HG03432 (cell line): Measurements from ENCODE around the gene TOP2B.

Experiments used
- ATAC-seq: cut with Tn5 transposase; IDR thresholded peaks from one replicate; pipeline ENCODE4 v1.9.1; 2021; ENCODE audit warnings: mild to moderate bottlenecking, moderate library complexity; ENCODE audit not compliant: unreplicated experiment

TOP2B gene

DNA sequence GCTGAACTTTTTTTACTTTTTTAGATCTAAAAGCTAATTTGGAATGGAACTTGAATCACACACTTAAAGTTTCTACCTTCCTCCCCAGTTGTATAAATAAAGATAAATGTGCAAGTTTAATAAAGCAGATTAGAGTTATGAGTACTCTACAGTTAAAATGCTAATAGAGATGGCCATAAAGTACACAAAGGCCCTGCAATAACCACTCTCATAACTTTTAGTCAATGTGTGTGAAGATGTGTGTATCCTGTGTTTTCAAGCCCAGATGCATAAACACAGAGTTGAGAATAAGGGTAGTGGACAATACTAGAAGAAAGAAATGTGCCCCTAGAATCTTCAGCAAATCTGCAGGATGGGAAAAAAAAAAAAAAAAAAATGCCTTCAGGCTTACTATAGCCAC, 45.3 kb downstream of the TOP2B start:
- no peak for ATAC-seq

DNA sequence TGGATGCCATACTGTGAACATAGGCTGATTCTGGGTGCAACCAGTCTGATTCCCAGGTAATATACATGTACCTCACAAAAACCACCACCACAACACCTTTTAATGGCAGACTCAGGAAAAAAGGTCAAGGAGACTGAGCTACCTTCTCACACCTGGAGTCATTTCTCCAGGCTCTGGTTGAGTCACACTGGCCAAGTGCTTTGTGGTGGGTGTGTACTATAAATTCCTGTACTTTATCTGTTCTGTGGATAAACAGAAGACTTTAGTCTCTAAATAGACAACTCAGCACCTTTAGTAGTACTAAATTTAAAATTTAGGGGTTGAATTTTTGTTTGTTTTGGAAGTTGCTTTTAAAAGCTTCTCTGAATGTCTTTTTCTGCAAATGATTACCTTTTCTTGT, 46.7 kb downstream of the TOP2B start:
- ATAC-seq = no peak

DNA sequence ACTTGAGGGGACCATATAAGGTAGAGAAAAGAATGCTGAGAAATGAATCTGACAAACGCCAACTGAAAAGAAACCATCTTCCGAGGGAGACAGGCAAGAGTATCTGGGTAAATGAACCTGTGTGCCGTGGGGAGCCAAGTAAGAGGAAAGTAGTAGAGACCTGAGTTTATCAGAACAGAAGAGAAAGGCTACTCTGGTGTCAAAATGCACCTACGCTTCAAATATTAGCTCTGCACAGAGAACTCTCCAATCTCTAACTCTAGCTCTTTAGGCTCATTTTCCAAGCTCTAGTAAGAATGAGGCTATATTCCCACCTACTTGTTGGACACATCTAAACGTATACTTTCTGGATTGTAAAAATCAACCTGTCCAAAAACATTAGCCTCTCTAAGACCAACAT, 53.5 kb downstream of the TOP2B start:
- no peak for ATAC-seq

DNA sequence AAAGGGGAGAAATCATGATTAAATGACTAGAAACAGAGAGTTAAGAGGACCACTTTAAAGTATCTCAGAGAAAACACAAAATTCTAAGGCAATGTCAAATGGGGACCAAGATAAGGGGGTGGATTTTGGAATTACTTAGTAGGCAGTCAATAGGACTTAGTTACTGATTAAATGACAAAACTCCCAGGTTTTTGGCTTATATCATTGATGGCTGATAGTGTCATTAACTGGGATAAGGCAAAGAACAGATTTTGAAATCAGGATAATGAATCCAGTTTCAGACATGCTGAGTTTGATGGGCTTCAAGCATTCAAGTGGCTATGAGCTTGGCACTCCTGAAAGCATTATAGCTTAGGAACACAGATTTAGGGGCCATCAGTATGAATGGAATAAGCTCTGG, 53.9 kb downstream of the TOP2B start:
- no peak for ATAC-seq

DNA sequence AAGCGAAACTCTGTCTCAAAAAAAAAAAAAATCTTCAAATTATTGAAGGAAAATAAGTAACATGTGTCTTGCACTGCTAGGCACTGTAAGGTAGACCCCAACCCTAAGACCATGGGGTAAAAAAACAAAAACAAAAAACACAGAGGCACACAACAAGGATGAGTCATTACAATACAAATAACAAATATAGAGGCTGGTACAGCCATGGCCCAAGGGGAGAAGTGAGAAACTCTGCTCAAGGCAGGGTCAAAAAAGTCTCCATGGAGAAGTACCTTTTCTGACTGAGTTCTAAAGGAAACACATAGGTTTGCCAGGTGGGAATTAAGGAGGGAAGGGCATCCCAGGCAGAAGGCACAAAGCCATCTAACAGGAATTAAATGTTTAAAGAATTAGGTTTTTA, 54.5 kb downstream of the TOP2B start:
- no peak for ATAC-seq

DNA sequence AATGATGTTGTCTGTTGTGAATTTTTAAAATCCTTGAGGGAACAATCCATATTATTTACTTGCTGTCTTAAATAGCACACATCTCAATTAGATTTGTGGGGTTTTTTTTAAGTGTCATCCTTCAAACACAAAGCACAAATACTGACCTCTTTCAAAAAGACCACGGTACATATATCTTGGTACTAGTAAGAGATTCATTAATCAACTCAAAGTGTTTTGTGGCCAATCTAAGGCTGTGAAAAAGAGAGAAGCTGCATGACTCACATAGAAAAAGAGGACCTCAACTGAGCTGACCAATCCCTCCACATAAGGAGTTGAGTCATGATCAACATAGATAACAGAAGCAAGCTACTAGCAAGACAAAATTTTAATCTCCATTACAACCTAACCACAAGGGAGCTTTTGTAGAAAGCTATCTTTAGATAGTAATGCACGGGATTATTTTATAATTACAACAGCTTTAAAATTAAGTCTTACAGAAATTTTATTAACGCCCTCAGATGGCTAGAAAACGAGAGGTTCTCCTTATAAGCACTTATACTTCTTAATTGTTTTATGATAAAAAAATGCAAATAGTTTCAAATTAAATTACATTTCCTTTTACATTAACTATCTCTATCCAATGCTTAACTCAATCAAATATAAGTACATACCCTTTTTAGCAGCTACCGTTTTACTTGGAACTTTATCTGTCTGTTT, 60.5 kb downstream of the TOP2B start:
- peak; percentile 64 for ATAC-seq

DNA sequence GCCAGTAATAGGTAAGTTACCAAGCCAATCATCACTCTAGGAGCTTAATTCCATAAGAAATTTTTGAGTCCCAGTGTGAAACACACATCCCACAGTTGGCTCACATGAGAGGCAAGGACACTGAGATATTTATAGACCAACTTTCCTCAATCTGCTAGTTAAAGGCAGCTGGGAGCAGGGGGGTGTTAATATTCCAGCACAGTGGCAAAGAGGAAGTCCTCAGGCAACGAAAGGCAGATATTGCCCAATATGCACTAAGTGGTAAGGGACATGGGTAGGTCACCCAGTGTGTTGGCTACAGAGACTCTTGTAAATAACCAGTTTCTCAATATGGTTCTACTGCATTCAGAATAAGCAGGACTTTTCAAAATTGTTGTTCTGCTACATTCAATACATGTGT, 61.0 kb downstream of the TOP2B start:
- no peak for ATAC-seq

DNA sequence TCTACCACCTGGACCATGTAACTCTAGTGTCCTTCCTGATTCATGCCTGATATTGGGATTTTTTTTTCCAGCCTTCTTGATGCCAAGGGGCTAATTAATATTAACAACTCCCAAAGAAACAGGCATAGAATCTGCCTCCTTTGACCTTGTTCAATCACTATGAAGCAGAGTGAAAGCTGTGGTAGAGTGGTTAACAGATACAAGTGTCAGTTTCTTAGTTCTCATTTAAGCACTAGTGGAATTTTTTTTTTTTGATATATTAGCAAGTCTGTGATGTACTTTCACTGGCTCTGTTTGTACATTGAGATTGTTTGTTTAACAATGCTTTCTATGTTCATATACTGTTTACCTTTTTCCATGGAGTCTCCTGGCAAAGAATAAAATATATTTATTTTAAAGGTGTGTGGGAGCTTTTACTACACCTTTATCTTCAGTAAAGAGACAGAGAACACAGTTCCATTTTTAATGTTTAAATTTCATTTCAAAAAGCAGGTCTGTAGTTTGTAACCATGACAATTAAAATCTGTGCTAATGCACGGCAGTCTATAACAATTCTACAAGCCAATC, 67.1 kb downstream of the TOP2B start:
- ATAC-seq = no peak

DNA sequence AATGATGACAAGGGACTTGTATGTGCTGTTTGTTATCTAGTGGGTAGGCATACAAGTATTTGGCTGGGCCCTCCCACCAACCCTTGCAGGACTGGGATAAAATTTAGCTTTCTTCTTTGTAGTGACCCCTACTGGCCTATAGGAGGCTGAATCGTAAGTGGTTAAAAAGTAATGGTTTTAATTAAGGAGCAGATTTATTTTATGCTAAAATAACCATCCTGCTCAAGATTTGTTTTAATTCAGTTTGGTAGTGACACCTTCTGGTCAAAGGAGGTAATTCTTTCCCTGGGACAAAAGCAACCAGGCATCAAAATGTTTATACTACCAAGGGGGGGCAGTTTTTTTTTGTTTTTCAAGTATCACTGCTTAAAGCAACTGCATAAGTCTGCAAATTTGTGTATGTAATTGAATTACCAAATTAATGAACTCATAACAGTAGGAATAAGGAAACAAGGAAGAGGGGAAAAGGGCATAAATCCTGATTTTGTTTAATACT, 70.7 kb downstream of the TOP2B start:
- ATAC-seq = peak; percentile 63

DNA sequence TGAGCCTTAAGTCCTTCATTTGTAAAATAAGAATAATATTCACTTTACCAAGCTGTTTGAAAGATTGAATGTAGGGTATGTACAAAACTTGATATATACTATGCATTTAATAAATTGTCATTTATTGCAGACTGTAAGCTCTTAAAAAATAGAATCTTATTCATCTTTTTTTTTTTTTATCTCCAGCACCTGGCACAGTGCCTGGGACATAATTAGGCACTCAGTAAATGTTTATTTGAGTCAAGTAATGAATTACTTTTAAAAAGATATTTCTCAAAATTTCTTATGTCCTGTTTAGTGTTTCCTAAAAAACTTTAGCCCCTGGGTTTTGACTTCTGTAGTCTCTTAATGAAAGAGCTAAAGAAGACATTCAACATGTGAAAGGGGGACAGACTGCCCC, 71.7 kb downstream of the TOP2B start:
- no peak for ATAC-seq

DNA sequence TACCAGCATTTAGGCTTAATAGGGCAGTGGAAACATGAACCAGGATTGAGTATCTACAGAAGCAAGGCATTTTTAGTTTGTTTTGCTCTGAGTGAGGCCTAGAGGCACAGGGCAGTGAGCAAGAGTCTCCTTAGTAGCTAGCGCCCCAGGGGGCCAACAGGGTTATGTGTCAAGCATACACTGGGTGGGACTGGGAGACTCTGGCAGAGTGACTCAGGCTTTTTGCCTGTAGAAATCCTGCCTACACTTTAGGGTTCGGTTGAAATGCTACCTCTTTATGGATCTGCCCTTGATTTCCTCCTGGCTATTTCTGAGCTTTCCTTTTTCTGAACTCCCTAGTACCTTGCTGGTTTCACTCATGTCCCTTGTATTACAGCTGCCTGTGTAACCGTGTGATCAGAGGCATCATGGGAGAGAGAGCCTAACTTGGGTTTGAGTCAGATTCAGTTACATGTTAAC, 72.2 kb downstream of the TOP2B start:
- peak; percentile 33 for ATAC-seq

DNA sequence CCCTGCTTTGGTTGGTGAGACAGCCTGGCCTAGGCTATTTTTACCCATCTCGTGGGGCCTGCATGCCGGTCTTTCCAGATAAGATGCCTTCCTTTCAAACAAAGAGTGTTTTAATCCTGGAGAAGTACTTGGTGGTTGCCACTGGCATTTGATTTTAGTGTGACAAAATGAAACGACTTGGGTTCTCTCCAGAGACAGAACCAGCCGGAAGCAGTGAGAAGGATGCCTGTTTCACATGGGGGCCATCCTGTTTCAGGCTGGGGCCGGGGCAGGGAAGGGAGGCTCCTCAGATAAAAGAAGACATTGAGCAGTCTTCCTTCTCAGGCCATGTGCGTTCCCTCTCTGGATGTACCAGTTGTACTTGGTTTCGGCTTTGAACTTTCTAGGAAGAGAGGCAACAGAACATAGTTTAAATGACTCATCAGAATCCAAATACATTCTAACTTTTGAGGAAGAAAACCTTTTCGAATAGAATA, 74.9 kb downstream of the TOP2B start:
- no peak for ATAC-seq

DNA sequence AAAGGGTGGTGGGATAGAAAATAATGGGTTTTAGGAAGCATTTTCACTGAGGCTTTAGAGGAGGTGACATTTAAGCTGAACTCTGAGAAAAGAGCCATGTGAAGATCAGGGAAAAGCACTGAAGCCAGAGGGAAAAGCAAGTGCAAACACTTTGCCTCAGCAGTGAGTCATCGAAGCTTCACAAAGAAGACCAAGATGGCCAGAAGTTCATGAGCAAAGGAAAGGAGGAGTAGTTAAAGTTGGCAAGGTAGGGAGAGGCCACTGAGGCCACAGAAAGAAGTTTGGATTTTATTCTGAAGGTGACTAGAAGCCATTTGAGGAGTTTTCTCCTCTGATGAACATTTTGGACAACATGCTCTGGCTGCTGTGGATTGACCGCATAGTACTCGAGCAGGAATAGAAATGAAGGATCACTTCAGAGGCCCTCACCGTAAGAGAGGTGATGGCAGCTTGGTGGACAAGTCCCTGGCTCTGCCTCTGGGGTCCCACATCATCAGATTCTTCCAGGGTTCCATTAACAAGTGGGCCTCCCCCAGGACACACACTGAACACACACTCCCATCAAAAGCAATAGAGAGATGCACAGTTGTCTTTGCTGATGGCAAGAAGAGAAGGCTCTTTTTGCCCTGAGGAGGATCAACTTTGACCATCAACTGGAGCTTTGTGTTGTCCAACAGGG, 75.5 kb downstream of the TOP2B start:
- ATAC-seq = no peak

DNA sequence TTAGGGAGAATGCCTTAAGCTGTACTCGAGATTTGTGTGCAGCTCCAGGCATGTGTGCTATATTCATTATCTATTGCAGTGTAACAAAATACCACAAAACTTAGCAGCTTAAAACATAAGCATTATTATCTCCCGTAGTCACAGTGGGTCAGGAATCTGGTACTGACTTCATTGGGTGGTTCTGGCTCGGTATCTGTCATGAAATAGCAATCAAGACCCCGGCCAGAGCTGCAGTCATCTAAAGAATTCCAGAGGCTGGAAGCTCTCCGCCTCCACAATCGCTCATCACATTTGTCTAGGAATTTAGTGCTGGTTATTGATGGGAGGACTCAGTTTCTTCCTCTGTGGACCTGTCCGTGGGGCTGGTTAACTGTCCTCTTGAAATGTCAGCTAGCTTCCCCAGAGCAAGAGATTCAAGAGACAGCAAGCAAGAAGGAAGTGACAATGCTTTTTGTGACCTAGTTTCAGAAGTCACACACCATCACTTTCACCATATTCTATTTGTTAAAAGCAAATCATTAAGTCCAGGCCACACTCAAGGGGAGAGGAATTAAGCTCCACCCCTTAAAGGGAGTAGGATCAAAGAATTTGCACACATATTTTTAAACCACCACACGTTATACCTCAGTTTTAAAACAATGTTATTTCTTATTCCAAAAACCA, 76.1 kb downstream of the TOP2B start:
- ATAC-seq = no peak

DNA sequence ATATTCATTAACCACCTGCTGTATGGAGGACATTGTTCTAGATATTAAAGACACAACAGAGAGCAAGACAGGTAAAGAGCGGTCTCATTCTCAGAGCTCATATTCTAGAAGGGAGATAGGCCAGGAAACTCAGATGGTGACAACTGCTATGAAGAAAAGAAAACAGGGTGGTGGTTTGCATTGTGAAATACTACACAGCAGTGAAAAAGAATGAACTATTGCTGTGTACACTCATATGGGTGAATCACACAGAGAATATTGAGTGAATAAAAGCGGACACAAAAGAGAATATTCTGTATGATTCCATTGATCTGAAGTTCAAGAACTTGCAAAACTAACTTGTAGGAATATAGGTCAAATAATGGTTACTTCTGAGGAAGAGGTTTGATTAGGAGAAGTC, 76.7 kb downstream of the TOP2B start:
- ATAC-seq = no peak

DNA sequence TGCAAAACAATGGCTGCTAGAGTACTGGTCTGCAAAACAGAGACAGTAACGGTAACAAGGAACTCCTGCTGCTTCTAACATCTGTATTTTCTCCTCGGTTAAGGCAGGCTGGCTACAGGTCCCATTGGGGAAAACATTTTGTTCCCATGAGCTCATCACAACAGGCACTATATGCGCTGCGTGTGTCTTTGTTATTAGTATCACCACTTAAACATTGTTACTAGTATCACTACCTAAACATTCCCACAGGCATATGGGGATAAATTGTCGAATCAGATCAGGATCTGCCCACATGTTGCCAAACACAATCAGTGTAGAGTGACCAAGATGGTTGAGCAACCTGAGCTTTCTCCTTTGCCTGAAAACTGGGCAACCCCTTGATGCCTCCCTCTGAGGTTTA, 77.2 kb downstream of the TOP2B start:
- no peak for ATAC-seq

DNA sequence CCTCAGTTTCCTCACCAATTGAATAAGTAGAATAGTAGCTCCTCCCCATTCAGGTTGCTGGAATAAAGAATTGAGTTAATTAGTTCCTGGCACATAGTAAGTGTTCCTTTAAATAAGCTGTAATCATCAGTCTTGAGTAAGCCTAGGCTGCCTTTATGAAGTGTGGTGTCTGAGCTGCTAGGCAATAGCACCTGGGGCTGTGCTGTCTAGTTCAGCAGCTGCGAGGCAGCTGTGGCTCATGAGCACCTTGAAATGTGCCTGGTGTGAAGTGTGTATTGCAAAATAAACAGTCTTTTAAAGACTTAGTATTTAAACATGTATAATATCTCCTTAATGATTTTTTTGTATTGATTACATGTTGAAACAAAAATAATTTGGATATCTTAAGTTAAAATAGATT, 77.6 kb downstream of the TOP2B start:
- no peak for ATAC-seq

DNA sequence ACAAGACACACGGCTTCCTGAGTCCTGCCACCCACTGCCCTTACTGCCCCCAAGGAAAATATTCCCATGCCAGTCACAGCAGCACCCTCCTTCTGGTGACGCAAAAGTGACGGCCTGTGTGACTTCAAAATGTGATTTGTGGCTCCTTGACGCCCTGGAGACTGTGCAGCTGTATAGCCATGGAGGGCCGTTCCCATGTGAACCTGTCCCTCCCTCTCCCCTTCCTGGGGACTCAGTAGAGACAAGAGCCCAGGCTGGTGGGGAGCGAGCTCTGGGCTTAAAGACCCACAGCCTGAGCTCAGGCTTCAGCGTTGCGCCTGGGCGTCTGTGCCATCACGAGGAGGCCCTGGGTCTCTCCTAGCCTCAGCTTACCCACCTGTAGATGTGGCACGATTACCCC, 78.2 kb downstream of the TOP2B start:
- ATAC-seq = no peak

DNA sequence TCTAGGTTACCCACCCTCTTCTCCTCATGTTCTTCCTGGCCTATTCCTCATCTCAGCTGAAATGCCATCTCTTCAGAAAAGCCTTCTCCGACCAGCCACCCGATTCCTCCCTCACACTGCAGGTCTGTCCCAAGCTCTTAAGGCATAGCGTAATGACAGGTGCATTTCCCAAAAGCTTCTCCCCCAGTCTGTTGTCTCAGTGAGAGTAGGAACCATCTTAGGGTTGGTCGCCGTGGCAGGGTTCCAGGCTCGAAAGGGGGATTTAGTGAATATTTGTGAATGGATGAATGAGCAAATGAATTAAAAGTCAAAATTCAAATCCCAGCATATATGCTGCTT, 78.6 kb downstream of the TOP2B start:
- no peak for ATAC-seq

DNA sequence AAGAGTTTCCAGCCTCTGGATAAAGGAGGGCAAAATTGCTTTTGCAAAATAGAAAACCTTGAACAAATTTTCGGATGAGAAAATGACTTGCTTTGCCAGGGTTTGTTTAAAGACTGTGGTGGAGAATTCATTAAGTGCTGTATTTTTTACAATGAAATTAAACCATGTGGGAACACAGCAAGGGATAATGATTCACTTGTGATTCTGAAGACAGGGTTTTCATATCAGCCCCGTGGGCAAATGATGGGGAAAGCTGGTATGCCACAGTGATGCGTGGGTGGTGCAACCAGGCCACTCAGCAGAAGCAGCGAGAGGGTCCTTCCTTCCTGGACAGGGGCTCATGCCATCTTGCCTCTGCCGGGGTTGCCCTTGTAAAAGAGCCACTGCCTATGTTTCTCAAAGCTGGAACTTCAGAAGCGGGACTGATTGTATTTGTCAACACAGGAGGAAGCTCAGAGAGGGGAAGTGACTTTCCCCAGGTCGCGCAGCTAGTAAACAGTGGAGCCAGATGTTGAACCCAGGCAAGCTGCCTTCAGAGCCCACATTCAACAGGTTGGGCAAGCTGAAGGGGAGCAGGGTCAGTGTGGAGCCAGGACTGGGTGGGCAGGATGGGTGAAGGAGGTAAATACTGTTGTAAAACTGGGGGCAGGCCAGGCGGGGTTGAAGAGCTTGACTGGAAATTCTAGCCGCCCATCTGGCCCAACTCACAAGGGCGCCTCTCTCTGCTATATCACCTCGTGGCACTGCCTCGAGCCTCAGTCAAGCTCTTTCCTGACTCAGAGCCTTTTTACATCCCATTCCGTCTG, 79.1 kb downstream of the TOP2B start:
- no peak for ATAC-seq
